ENCODE results near the gene RHOXF2B.

- TF ChIP-seq POLR2A (IDR thresholded peaks at IDR 0.05; ENCODE audit: low read depth, low read length), result no peak
- no peak for TF ChIP-seq POLR2AphosphoS5 (IDR thresholded peaks at IDR 0.05; ENCODE audit: low read depth, low read length)
- no peak for TF ChIP-seq TAF1 (IDR thresholded peaks at IDR 0.05; ENCODE audit: borderline replicate concordance, low read depth, low read length)
Observed at GRCh38 chrX:120090208-120090607, 12.7 kb upstream of the RHOXF2B start.

Measured in GM12892 (cell line).